ENCODE results near the gene CDKAL1.

The CDKAL1 gene

DNA sequence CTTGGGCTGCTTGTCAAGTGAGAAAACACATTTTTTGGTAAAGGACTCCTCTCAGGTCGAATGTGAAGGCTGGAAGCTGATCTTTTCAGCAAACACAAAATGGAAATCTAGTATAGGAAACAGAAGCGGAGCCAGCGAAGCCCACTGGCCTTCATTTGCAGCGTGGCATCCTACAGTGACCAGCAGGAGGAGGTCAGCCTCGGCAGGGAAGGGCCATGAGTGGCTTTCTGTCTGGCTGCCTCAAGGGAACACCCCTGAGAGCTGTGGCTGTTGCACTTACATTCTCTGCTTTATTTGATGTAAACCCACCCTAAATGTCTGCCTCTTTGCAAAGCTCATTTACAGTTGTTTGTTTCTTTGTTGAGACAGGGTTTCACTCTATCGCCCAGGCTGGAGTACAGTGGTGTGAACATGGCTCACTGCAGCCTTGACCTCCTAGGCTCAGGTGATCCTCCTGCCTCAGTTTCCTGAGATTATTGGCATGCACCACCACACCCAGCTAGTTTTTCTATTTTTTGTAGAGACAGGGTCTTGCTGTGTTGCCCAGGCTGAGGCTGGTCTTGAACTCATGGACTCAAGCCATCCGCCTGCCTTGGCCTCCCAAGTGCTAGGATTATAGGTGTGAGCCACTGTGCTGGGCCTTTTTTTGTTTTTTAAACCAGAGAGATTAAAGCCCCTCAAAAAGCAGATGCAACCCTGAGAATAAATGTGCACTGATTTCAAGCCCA lies 737.3 kb downstream of the CDKAL1 start:
- DNase-seq, result no peak

DNA sequence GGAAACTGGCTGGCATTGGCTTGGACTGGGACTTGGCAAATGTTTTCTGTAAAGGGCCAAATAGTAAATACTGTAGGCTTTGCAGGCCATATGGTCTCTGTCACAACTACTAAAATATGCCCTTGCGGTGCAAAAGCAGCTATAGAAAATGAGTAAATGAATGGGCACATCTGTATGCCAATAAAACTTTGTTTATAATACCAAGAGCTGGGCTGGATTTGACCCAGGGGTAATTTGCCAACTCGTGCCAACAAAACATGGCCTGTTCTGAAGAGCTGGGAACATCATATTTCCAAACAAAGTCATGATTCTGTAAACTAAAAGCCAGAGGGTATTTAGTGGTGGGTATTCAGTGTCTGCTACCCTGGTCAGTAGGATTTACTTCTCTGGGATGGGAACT lies 739.2 kb downstream of the CDKAL1 start:
- no peak for DNase-seq

DNA sequence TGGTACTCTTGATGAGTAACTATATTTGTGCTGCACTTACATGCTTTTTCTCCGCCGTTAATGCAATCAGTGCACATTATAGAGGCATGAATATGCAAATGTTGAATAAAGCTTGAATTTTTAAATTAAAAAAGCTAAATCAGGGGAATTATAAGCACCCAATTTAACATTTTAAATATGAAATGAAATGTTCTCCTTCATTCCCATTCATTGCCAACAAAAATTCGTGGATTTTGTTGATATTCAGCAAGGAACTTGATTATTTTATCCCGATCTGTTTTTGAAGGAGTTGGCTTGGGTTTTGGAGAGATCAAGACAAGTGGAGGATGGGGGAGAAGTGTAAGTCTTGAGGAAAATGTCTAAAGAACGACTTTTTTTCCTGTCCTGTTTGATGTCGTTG lies 740.6 kb downstream of the CDKAL1 start:
- no peak for DNase-seq

DNA sequence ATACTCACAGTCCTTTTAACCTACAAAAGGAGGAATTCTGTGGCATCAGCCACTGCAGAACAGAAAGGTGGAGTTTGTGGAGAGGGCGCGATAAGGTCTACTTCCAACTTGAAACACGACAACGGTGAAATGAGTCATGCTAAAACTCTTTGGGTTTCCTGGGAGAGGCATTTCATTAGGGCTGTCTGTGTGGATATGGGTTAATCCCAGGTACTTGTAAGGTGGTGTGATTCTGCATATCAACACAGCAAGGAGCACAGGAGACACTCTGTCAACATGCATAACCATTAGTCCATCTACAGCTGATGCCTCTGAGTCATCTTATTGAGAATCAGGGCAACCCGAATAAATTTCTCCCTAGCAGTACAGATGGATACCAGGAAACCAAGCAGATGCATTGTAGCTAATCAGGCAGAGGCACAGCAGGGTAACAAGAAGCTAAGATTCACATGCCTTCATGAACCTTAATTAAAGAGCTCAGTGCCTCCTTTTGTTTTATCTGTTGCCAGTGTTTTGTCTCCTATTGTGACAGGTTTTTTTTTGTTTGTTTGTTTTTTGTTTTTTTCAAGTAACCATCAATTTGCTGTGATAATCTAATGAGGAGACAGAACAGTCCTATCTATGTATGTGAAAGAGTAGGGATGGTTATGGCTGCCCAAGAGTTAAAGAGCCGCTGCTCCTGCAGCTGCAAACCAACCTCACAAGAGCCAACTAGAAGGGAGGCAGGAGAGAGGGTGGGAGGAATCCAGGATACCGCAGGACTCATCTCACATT lies 743.5 kb downstream of the CDKAL1 start:
- no peak for DNase-seq

DNA sequence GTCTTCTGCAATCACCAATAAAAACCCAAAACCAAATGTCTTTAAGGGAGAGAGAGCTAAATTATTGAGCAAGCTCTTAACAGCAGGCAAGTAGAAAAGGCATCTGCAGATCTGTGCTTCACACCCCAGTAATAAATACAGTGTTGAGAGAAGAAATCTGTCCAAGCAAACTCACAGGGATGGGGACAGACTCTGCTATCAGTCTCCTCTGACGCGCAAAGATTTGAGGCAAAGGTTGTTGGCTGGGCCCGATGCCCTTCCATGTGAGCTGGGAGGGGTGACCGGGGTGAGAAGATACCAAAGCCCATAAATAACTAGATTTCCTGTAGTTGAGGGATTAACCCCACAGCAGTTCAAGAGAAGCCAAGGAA lies 744.1 kb downstream of the CDKAL1 start:
- DNase-seq, result no peak

DNA sequence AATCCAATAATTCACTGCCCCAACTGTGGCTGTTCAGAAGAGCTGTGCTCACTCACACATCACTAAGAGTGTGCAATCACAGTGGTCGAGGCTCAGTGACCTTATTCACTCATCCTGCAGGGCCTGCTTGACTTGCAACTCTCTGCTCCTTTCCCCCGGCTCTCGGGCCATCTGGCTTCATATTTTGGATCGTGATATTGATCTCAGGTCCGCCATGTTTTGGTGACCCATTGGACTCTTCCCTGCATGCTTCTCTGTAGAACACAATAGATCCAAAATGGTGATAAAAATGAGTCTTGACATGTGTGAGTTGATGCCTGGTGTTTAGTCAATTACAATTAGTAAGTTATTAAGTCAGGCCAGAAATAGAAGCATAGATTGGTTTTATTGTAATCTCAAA lies 745.4 kb downstream of the CDKAL1 start:
- no peak for DNase-seq

DNA sequence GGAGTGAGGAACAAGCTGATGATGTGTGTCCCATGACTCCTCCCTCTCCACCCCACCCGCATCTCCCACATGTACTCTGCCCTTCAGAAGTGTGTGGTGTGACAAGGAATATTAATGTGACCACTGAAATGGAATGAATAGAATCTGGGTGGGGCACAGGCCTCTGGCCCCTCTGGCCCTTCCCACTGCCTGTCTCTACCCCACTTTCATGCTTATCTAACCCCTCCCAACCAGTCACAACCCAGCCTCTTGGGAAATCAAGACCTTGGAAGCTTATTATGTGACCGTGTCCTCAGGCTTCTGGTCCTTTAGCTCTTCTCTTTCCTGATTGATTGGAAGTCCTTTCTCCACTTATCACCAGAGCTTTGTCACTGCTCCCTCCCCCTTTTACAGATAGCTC lies 747.1 kb downstream of the CDKAL1 start:
- DNase-seq, result peak; percentile 19

Measured in fibroblast of skin of back (primary cell).